Neural cell (in vitro differentiated cells): ENCODE measurements around the gene SLC6A7. TPM values are rescaled to one million over a fixed set of nuclear protein-coding genes. Genes with fewer than 3 reads are reported as not detected.
"Not testable (repeated sequence)": the region's sequence is repeated elsewhere in the genome, so short reads cannot be mapped to it uniquely, and the experiment has no call there.

Experiments used
- H2AFZ ChIP-seq: fragments of 200-600, 300-800 bp; sonication (generic), shearing (Covaris generic); 2 replicates; pipeline ENCODE4 v1.6.0; 2014; ENCODE audit warnings: low read depth, mild to moderate bottlenecking, antibody characterized with exemption, low read length, moderate library complexity
- H3F3A ChIP-seq: fragments of 200-600 bp; shearing (Covaris generic); 2 replicates; pipeline ENCODE4 v1.6.1; 2016; ENCODE audit warnings: mild to moderate bottlenecking, moderate library complexity, mixed read lengths, antibody characterized with exemption, low read length; ENCODE audit not compliant: insufficient read depth, poor library complexity, severe bottlenecking
- H3K27ac ChIP-seq: fragments of 200-600, 300-800 bp; sonication (generic), shearing (Covaris generic); 2 replicates; pipeline ENCODE4 v1.5.1; 2014; ENCODE audit warnings: mild to moderate bottlenecking, low read length, moderate library complexity
- H3K27me3 ChIP-seq: fragments of 300-800, 200-600 bp; sonication (generic), shearing (Covaris generic); 2 replicates; pipeline ENCODE4 v1.6.0; 2014; ENCODE audit warnings: mild to moderate bottlenecking, low read depth, low read length, moderate library complexity; ENCODE audit not compliant: insufficient read depth
- H3K36me3 ChIP-seq: fragments of 300-800, 200-600 bp; sonication (generic), shearing (Covaris generic); 2 replicates; pipeline ENCODE4 v1.5.1; 2014; ENCODE audit warnings: mild to moderate bottlenecking, antibody characterized with exemption, low read length, moderate library complexity; ENCODE audit not compliant: insufficient read depth
- H3K4me2 ChIP-seq: fragments of 300-800, 200-600 bp; sonication (generic), shearing (Covaris generic); 2 replicates; pipeline ENCODE4 v1.6.0; 2014; ENCODE audit warnings: mild to moderate bottlenecking, low read length
- H3K4me3 ChIP-seq: fragments of 300-800, 200-600 bp; sonication (generic), shearing (Covaris generic); 2 replicates; pipeline ENCODE4 v1.5.1; 2014; ENCODE audit warnings: mild to moderate bottlenecking, low read length, moderate library complexity
- H3K79me2 ChIP-seq: fragments of 200-600 bp; shearing (Covaris generic); replicated peaks from 2 replicates; pipeline ENCODE4 v1.6.0; 2014; ENCODE audit warnings: mild to moderate bottlenecking, low read length, moderate library complexity; ENCODE audit not compliant: insufficient read depth
- H3K9ac ChIP-seq: fragments of 300-800, 200-600 bp; sonication (generic), shearing (Covaris generic); 2 replicates; pipeline ENCODE4 v1.6.1; 2016; ENCODE audit warnings: mild to moderate bottlenecking, low read length, mixed read lengths
- H3K9me2 ChIP-seq: fragments of 200-600 bp; shearing (Covaris generic); 2 replicates; pipeline ENCODE4 v1.6.1; 2016; ENCODE audit warnings: mild to moderate bottlenecking, low read length, mixed read lengths; ENCODE audit not compliant: insufficient read depth
- H3K9me3 ChIP-seq: fragments of 200-600, 300-800 bp; sonication (generic), shearing (Covaris generic); 2 replicates; pipeline ENCODE4 v1.6.1; 2016; ENCODE audit warnings: mild to moderate bottlenecking, mixed run types, low read length, moderate library complexity, mixed read lengths
- H4K20me1 ChIP-seq: fragments of 200-600 bp; shearing (Covaris generic); 2 replicates; pipeline ENCODE4 v1.6.1; 2016; ENCODE audit warnings: mild to moderate bottlenecking, mixed run types; ENCODE audit not compliant: insufficient read depth
- EP300 ChIP-seq: fragments of 450-650 bp; conservative IDR thresholded peaks from 2 replicates; pipeline ENCODE4 v1.6.1; 2014; ENCODE audit warnings: antibody characterized with exemption, mild to moderate bottlenecking, moderate library complexity; ENCODE audit not compliant: poor library complexity, severe bottlenecking
- EZH2 ChIP-seq: fragments of 200-600, 300-800 bp; shearing (Covaris generic), sonication (generic); IDR thresholded peaks from 2 replicates; pipeline ENCODE4 v1.6.1; 2014; ENCODE audit warnings: antibody characterized with exemption, low read length, borderline replicate concordance, mild to moderate bottlenecking; ENCODE audit not compliant: insufficient read depth, poor library complexity, severe bottlenecking
- MXI1 ChIP-seq: fragments of 450-650 bp; conservative IDR thresholded peaks from 2 replicates; pipeline ENCODE4 v1.6.1; 2014; ENCODE audit warnings: antibody characterized with exemption, mild to moderate bottlenecking; ENCODE audit not compliant: poor library complexity, severe bottlenecking
- POLR2AphosphoS5 ChIP-seq: IDR thresholded peaks from 2 replicates; pipeline ENCODE4 v1.6.1; 2012
- SMC3 ChIP-seq: fragments of 450-650 bp; conservative IDR thresholded peaks from 2 replicates; pipeline ENCODE4 v1.6.1; 2014; ENCODE audit warnings: antibody characterized with exemption, mild to moderate bottlenecking, moderate library complexity; ENCODE audit not compliant: poor library complexity
- polyA plus RNA-seq: library from polyadenylated mRNA; depleted of rRNA; stranded (reverse); fragments of >200 nt; gene quantifications from 2 replicates; pipeline ENCODE4 v1.2.3, GENCODE V29; 2014
- TF ChIP-seq, protein P1 (sequence below): fragments of 450-650 bp; IDR thresholded peaks from 2 replicates; pipeline ENCODE4 v1.5.1; 2014; ENCODE audit warnings: antibody characterized with exemption, mild to moderate bottlenecking, moderate library complexity; ENCODE audit not compliant: poor library complexity, severe bottlenecking
- TF ChIP-seq, protein P2 (sequence below): IDR thresholded peaks from 2 replicates; pipeline ENCODE4 v1.6.1; 2012; ENCODE audit warnings: borderline replicate concordance

SLC6A7 gene
- polyA plus RNA-seq, 1 donor from 2014 or later: 4.6 TPM

GRCh38 chr5:150230842-150231241, 41.0 kb downstream of the SLC6A7 start:
- H3K36me3 ChIP-seq: peaks cover 10% of the 10 kb centered on the region
- H2AFZ ChIP-seq: no peak overlapping the region
- no peak for TF ChIP-seq SMC3
- TF ChIP-seq, protein P1, sequence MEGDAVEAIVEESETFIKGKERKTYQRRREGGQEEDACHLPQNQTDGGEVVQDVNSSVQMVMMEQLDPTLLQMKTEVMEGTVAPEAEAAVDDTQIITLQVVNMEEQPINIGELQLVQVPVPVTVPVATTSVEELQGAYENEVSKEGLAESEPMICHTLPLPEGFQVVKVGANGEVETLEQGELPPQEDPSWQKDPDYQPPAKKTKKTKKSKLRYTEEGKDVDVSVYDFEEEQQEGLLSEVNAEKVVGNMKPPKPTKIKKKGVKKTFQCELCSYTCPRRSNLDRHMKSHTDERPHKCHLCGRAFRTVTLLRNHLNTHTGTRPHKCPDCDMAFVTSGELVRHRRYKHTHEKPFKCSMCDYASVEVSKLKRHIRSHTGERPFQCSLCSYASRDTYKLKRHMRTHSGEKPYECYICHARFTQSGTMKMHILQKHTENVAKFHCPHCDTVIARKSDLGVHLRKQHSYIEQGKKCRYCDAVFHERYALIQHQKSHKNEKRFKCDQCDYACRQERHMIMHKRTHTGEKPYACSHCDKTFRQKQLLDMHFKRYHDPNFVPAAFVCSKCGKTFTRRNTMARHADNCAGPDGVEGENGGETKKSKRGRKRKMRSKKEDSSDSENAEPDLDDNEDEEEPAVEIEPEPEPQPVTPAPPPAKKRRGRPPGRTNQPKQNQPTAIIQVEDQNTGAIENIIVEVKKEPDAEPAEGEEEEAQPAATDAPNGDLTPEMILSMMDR: no peak
- TF ChIP-seq MXI1: no peak
- TF ChIP-seq, protein P2, sequence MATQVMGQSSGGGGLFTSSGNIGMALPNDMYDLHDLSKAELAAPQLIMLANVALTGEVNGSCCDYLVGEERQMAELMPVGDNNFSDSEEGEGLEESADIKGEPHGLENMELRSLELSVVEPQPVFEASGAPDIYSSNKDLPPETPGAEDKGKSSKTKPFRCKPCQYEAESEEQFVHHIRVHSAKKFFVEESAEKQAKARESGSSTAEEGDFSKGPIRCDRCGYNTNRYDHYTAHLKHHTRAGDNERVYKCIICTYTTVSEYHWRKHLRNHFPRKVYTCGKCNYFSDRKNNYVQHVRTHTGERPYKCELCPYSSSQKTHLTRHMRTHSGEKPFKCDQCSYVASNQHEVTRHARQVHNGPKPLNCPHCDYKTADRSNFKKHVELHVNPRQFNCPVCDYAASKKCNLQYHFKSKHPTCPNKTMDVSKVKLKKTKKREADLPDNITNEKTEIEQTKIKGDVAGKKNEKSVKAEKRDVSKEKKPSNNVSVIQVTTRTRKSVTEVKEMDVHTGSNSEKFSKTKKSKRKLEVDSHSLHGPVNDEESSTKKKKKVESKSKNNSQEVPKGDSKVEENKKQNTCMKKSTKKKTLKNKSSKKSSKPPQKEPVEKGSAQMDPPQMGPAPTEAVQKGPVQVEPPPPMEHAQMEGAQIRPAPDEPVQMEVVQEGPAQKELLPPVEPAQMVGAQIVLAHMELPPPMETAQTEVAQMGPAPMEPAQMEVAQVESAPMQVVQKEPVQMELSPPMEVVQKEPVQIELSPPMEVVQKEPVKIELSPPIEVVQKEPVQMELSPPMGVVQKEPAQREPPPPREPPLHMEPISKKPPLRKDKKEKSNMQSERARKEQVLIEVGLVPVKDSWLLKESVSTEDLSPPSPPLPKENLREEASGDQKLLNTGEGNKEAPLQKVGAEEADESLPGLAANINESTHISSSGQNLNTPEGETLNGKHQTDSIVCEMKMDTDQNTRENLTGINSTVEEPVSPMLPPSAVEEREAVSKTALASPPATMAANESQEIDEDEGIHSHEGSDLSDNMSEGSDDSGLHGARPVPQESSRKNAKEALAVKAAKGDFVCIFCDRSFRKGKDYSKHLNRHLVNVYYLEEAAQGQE: no peak
- TF ChIP-seq POLR2AphosphoS5: no peak
- no peak for TF ChIP-seq EP300
- TF ChIP-seq EZH2: no peak
- no peaks in the 10 kb centered on the region for H3K9me2 ChIP-seq
- no peaks in the 10 kb centered on the region for H3K27me3 ChIP-seq
- H3K4me2 ChIP-seq: no peak overlapping the region
- no peak overlapping the region for H3K9ac ChIP-seq
- H3K4me3 ChIP-seq: no peak overlapping the region
- H3K79me2 ChIP-seq: no peaks in the 10 kb centered on the region
- H4K20me1 ChIP-seq: no peaks in the 10 kb centered on the region
- no peaks in the 10 kb centered on the region for H3F3A ChIP-seq
- no peak overlapping the region for H3K27ac ChIP-seq
- no peaks in the 10 kb centered on the region for H3K9me3 ChIP-seq

DNA sequence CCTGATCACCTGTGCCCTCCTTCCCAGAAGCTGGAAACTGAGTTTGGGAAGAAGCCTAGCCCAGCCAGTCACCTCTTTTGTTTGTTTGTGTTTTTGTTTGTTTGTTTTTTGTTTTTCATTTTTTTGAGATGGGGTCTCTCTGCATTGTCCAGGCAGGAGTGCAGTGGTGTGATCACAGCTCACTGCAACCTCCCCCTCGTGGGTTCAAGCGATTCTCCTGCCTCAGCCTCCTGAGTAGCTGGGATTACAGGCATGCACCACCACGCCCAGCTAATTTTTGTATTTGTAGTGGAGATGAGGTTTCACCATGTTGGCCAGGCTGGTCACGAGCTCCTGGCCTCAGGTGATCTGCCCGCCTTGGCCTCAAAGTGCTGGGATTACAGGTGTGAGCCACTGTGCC, 43.8 kb downstream of the SLC6A7 start:
- not testable (repeated sequence) for H3F3A ChIP-seq, H3K36me3 ChIP-seq, H3K9me3 ChIP-seq, H3K79me2 ChIP-seq, H3K9me2 ChIP-seq, H2AFZ ChIP-seq, H4K20me1 ChIP-seq, H3K27me3 ChIP-seq, H3K4me3 ChIP-seq, H3K27ac ChIP-seq, H3K4me2 ChIP-seq, H3K9ac ChIP-seq
